Mesothelial cell of epicardium (in vitro differentiated cells): Measurements from ENCODE around the gene PSMG1. TPM values are rescaled to one million over a fixed set of nuclear protein-coding genes. Genes with fewer than 3 reads are reported as not detected.
A peak's percentile ranks its signal among the peaks of the same experiment; 100 is the strongest.
"Not testable (repeated sequence)": the region's sequence is repeated elsewhere in the genome, so short reads cannot be mapped to it uniquely, and the experiment has no call there.

Experiments
- DNase-seq, 2 experiments: peaks; one replicate each; pipeline ENCODE4 v3.0.0; 2021; ENCODE audit warnings: low spot score in 2 of 2; ENCODE audit not compliant: unreplicated experiment in 2 of 2
- H3K27ac Mint-ChIP-seq: 2 replicates; pipeline ENCODE4 v1.8.0; 2021; ENCODE audit warnings: mixed read lengths
- H3K27me3 Mint-ChIP-seq: 2 replicates; pipeline ENCODE4 v1.8.0; 2021; ENCODE audit warnings: low read depth, mixed read lengths
- H3K36me3 Mint-ChIP-seq: 2 replicates; pipeline ENCODE4 v1.8.0; 2021; ENCODE audit warnings: mixed read lengths
- H3K4me1 Mint-ChIP-seq: 2 replicates; pipeline ENCODE4 v1.8.0; 2021; ENCODE audit warnings: mixed read lengths
- H3K4me3 Mint-ChIP-seq: 2 replicates; pipeline ENCODE4 v1.8.0; 2021; ENCODE audit warnings: mild to moderate bottlenecking, moderate library complexity, mixed read lengths
- H3K9me3 Mint-ChIP-seq: 2 replicates; pipeline ENCODE4 v1.8.0; 2021; ENCODE audit warnings: mixed read lengths
- total RNA-seq: library from RNA; stranded (reverse); gene quantifications from 3 replicates; pipeline ENCODE4 v1.2.1, GENCODE V29; 2021
- TF ChIP-seq, protein P1 (sequence below): fragments of 200-600 bp; sonication (generic); IDR thresholded peaks from one replicate; pipeline ENCODE4 v1.5.0; 2021; ENCODE audit warnings: antibody characterized with exemption; ENCODE audit not compliant: unreplicated experiment

Gene PSMG1
- total RNA-seq, 1 donor from 2014 or later = 34.5 TPM

DNA sequence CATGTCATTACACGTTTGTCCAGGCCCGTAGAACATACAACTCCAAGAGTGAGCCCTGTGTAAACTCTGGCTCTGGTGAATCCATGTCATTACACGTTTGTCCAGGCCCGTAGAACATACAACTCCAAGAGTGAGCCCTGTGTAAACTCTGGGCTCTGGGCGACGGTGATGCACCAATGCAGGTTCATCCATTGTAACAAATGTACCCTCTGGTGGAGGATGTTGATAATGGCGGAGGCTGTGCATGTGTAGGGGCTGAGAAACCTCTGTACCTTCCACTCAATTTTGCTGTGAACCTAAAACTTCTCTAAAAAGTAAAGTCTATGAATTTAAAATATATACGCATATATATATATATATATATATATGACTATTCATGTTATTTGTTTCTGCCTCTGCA is 47.1 kb downstream of the PSMG1 start:
- not testable (repeated sequence) for H3K27ac Mint-ChIP-seq, DNase-seq

DNA sequence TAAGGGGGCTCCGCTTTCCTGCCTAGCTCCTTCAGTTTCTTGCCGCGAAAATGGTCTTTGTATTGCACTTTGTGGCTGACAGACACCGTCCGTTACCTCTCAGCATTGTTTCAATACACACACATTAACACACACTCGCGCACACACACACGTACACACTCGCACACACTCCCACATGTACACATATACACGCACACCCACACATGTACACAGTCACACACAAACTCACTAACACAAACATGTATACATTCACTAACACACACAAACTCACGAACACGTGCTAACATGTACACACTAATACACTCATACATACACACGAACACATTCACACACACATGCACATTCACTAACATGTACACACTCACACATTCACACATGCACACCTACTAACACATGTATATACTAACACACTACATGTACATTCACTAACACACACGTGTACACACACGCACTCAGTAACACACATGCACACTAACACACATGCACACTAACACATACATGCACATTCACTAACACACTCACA is 48.9 kb downstream of the PSMG1 start:
- Mint-ChIP-seq H3K36me3 (no peaks in the 10 kb centered on the region), H3K4me1 (peaks cover 14% of the 10 kb centered on the region), H3K27me3 (no peaks in the 10 kb centered on the region), H3K4me3 (no peak overlapping the region), H3K9me3 (peaks cover 4% of the 10 kb centered on the region), H3K27ac (no peak overlapping the region)
- TF ChIP-seq, protein P1, sequence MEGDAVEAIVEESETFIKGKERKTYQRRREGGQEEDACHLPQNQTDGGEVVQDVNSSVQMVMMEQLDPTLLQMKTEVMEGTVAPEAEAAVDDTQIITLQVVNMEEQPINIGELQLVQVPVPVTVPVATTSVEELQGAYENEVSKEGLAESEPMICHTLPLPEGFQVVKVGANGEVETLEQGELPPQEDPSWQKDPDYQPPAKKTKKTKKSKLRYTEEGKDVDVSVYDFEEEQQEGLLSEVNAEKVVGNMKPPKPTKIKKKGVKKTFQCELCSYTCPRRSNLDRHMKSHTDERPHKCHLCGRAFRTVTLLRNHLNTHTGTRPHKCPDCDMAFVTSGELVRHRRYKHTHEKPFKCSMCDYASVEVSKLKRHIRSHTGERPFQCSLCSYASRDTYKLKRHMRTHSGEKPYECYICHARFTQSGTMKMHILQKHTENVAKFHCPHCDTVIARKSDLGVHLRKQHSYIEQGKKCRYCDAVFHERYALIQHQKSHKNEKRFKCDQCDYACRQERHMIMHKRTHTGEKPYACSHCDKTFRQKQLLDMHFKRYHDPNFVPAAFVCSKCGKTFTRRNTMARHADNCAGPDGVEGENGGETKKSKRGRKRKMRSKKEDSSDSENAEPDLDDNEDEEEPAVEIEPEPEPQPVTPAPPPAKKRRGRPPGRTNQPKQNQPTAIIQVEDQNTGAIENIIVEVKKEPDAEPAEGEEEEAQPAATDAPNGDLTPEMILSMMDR = no peak
- no peak for DNase-seq

More for the DNA sequence above, 47.1 kb downstream of the PSMG1 start:
- not testable (repeated sequence) for H3K27me3 Mint-ChIP-seq, H3K36me3 Mint-ChIP-seq, H3K4me3 Mint-ChIP-seq, H3K9me3 Mint-ChIP-seq
- peaks cover 14% of the 10 kb centered on the region for H3K4me1 Mint-ChIP-seq
- TF ChIP-seq, protein P1 = peak; percentile 41

DNA sequence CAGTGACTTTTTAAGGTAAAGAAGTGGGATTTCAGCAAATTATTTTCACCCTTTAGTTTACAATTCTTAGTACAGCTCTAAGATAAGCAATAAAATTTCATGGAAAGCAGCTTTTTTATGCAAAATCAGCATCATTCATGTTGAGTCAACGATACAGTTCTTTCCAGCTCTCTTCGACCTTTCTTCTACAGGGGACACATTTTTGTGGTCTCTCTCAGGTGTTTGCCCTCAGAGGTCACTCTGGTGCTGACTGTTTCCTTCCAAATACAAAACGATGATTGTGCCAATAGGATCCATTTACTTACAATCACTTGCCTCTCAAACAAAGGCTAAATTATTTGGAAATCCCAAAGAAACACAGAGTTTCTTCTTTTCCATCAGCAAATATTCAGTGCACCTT is 51.0 kb downstream of the PSMG1 start:
- Mint-ChIP-seq H3K4me3 (no peak overlapping the region), H3K9me3 (peaks cover 4% of the 10 kb centered on the region), H3K27ac (no peak overlapping the region), H3K27me3 (no peaks in the 10 kb centered on the region), H3K4me1 (peaks cover 6% of the 10 kb centered on the region), H3K36me3 (no peaks in the 10 kb centered on the region)
- DNase-seq = no peak
- TF ChIP-seq, protein P1 = no peak

DNA sequence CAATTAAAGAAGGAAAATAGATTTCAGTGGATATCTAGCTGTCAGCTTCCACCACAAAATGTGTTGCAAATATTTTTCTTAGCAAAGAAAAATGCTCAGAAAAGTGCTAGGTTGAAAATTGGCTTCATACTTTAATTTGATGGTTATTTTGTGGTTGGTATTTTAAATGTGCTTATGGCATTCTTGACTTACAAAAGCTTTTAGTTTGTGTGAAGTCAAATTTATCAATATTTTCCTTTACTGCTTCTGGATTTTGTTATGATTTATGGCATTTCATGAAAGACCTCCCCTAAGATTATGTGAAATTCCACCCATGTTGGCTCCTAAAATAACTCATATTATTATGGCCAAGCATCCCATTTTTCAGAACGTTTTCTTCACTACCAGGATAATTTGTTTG is 51.5 kb downstream of the PSMG1 start:
- Mint-ChIP-seq H3K4me3 (no peak overlapping the region), H3K9me3 (peaks cover 4% of the 10 kb centered on the region), H3K27ac (no peak overlapping the region), H3K27me3 (no peaks in the 10 kb centered on the region), H3K4me1 (peaks cover 2% of the 10 kb centered on the region), H3K36me3 (no peaks in the 10 kb centered on the region)
- no peak for DNase-seq
- TF ChIP-seq, protein P1 = no peak

DNA sequence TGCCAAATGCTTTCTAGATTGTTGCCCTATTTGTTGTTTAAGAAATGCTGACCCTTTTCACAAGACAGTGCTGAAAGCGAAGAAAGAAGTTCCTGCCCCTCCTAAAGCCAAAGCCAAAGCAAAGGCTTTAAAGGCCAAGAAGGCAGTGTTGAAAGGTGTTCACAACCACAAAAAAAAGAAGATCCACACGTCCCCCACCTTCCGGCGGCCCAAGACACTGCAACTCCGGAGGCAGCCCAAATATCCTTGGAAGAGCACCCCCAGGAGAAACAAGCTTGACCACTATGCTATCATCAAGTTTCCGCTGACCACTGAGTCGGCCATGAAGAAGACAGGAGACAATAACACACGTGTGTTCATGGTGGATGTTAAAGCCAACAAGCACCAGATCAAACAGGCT is 55.7 kb downstream of the PSMG1 start:
- TF ChIP-seq, protein P1 = no peak
- Mint-ChIP-seq H3K36me3 (peaks cover 2% of the 10 kb centered on the region), H3K4me1 (peaks cover 2% of the 10 kb centered on the region), H3K27me3 (no peaks in the 10 kb centered on the region), H3K4me3 (no peak overlapping the region), H3K27ac (no peak overlapping the region), H3K9me3 (peaks cover 13% of the 10 kb centered on the region)
- DNase-seq = no peak

DNA sequence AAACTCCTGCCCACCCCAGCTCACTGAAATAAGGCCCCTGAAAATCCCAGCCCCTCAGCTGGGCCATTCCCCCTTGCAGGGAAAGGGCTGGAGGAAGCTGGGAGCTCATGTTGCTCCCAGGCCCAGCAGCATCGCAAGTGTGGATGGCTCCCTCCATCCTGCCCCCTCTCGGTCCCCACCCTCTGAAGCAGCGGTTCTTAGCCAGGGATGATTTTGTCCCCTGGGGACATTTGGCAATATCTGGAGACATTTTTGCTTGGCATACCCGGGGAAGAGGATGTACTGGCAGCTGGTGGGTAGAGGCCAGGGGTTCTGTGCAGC is 56.8 kb downstream of the PSMG1 start:
- Mint-ChIP-seq H3K9me3 (peaks cover 16% of the 10 kb centered on the region), H3K4me1 (peaks cover 2% of the 10 kb centered on the region), H3K4me3 (no peak overlapping the region), H3K27me3 (no peaks in the 10 kb centered on the region), H3K27ac (no peak overlapping the region), H3K36me3 (peaks cover 2% of the 10 kb centered on the region)
- no peak for DNase-seq
- TF ChIP-seq, protein P1 = no peak
